ENCODE results near the gene SARS2. TPM values are rescaled to one million over a fixed set of nuclear protein-coding genes. Genes with fewer than 3 reads are reported as not detected.

Gene SARS2
- polyA plus RNA-seq, 1 experiment, result 26.1 TPM

DNA sequence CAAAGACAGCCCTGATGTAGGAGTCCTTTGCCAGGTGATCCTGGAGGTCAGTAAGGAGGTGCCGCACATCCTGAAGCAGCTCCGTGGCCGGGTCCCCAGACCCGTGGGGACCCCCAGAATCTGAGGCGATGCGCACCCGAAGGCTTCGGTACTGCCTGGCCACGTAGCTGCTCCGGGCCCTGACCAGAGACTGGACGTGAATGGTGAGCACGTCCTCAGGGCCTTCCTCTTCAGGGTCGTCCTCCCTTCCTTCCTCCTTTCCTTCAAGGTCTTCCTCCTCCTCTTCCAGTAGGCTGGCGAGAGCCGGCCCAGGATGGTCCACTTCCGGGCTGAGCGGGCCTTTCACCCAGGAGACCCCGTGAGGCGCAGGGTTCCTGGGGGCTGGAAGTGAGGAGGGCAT, 60.0 kb downstream of the SARS2 start:
- POLR2A ChIA-PET, result interaction anchor here (0.6 kb wide), 1 partner anchor 226 kb away, joined by 8 read pairs; no protein-coding TSS in a partner anchor
- TF ChIP-seq, protein P1, sequence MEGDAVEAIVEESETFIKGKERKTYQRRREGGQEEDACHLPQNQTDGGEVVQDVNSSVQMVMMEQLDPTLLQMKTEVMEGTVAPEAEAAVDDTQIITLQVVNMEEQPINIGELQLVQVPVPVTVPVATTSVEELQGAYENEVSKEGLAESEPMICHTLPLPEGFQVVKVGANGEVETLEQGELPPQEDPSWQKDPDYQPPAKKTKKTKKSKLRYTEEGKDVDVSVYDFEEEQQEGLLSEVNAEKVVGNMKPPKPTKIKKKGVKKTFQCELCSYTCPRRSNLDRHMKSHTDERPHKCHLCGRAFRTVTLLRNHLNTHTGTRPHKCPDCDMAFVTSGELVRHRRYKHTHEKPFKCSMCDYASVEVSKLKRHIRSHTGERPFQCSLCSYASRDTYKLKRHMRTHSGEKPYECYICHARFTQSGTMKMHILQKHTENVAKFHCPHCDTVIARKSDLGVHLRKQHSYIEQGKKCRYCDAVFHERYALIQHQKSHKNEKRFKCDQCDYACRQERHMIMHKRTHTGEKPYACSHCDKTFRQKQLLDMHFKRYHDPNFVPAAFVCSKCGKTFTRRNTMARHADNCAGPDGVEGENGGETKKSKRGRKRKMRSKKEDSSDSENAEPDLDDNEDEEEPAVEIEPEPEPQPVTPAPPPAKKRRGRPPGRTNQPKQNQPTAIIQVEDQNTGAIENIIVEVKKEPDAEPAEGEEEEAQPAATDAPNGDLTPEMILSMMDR (IDR thresholded peaks at IDR 0.05; ENCODE audit: insufficient read depth, low read depth, low read length), result no peak
- H3K36me3 ChIP-seq (ENCODE audit: control insufficient read depth, insufficient read depth, low read length), result no peaks in the 10 kb centered on the region

DNA sequence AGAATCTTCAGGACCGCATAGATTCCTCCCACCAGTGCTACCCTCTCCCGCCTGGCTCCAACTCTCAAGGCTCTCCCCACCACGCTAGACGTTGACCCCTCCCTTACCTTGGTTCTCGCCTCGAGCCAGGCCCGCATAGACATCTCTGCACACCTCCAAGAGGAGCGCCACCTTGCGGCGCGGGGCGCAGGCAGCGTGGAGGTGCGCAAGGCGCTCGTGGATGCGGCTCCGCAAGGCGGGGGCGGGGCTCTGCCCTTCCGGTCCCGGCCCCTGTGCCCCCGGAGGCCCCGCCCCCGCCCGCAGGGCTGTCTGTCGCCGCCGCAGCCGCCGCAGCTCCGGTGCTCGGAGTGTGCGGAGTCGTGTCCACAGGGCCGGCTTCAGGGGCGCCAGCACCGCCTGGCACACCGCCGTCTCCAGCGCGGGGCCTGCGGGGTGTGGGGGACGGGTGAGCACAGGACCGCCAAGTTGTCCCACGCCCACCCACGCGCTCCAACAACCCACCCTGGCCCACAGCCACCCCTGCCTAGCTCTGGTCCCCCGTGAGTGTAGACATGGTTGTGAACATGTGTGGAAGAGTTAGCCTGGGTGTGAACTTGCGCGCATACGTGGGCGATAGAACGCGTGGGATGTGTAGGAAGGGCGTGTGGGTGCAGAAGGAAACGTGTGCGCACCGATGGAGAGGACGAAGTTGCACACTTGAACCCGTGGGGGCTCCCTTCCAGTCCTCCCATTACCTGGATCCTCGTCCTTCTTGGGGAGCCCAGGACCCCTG, 60.5 kb downstream of the SARS2 start:
- DNase-seq (ENCODE audit: low read depth), result no peak
- ChIA-PET CTCF (interaction anchor here (0.6 to 3.3 kb wide), 17 partner anchors 10 to 467 kb away, joined by 3 to 29 read pairs (median 5); partner anchors contain the start of genes ACTN4, FAM98C, NFKBIB and RINL), POLR2A (no interaction called here)
- H3K36me3 ChIP-seq (ENCODE audit: control insufficient read depth, insufficient read depth, low read length), result no peaks in the 10 kb centered on the region
- TF ChIP-seq, protein P1 (IDR thresholded peaks at IDR 0.05; ENCODE audit: insufficient read depth, low read depth, low read length), result peak; percentile 86
- peak overlapping the region; percentile 37 for H3K4me3 ChIP-seq (ENCODE audit: low read depth, low read length)
- no peaks in the 10 kb centered on the region for H3K27me3 ChIP-seq (ENCODE audit: control insufficient read depth, insufficient read depth, low read length)

More for the DNA sequence above, 60.0 kb downstream of the SARS2 start:
- DNase-seq (ENCODE audit: low read depth), result no peak
- no peaks in the 10 kb centered on the region for H3K27me3 ChIP-seq (ENCODE audit: control insufficient read depth, insufficient read depth, low read length)
- H3K4me3 ChIP-seq (ENCODE audit: low read depth, low read length), result no peak overlapping the region
- CTCF ChIA-PET, result interaction anchor here (0.6 to 3.3 kb wide), 12 partner anchors 10 to 391 kb away, joined by 3 to 29 read pairs (median 5); partner anchors contain the start of genes MRPS12, RINL and SARS2

DNA sequence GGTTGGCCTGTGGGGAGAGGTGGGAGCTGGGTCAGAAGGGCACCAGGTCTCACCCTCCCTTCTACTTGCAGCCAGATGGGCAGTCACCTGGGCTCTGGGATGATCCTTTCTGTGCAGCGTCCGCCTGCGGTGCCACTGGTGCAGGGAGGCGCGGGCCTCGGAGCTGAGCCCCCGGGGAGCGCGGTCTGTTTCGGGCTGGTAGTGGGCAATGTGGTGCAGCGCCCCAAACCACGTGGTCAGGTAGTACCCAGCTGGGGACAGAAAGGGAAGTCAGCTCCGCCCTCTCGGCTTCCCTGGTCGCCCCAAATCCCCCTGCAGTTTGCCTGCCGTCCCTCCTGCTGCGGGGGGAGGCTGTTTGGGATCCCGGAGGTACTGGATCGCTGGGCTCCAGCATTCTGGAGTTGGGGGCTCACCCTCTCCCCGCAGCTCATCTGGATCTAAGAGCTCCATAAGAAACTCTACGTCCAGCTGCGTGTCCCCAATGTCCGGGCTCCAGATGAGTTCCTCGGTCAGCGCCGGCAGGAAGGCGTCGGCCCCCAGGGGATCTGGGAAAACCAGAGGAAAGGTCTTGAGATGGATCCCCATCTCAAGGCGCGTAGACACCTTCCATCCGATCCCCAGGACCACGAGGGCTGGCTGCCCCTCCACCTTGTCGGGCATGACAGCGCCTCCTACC, 61.3 kb downstream of the SARS2 start:
- Histone ChIP-seq H3K36me3 (ENCODE audit: control insufficient read depth, insufficient read depth, low read length) (no peaks in the 10 kb centered on the region), H3K27me3 (ENCODE audit: control insufficient read depth, insufficient read depth, low read length) (no peaks in the 10 kb centered on the region), H3K4me3 (ENCODE audit: low read depth, low read length) (peak overlapping the region; percentile 37)
- no peak for DNase-seq (ENCODE audit: low read depth)
- ChIA-PET POLR2A (no interaction called here), CTCF (interaction anchor here (0.7 to 3.3 kb wide), 17 partner anchors 9 to 467 kb away, joined by 3 to 29 read pairs (median 4); partner anchors contain the start of genes ACTN4, FAM98C, NFKBIB and RINL)
- TF ChIP-seq, protein P1 (IDR thresholded peaks at IDR 0.05; ENCODE audit: insufficient read depth, low read depth, low read length), result no peak

DNA sequence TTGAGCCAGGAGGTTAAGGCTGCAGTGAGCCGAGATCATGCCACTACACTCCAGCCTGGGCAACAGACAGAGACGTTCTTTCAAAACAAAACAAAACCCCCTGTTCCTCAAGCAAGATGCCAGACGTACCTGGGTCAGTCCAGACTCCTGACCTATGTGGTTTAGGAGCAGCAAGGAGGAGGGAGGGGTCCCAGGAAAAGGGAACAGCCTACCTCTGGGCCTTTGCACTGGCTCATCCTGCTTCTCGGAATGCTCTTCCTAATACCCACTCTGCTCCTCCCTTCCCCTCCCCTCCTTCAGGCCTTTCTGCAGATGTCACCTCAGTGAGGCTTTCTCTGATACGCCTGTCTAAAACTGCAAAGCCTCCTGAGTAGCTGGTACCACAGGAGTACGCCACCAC, 62.0 kb downstream of the SARS2 start:
- DNase-seq (ENCODE audit: low read depth), result no peak
- TF ChIP-seq, protein P1 (IDR thresholded peaks at IDR 0.05; ENCODE audit: insufficient read depth, low read depth, low read length), result no peak
- no peaks in the 10 kb centered on the region for H3K27me3 ChIP-seq (ENCODE audit: control insufficient read depth, insufficient read depth, low read length)
- ChIA-PET POLR2A (no interaction called here), CTCF (interaction anchor here (0.9 to 3.3 kb wide), 9 partner anchors 8 to 209 kb away, joined by 3 to 29 read pairs (median 10); partner anchors contain the start of genes NFKBIB, RINL and SIRT2)
- H3K36me3 ChIP-seq (ENCODE audit: control insufficient read depth, insufficient read depth, low read length), result no peaks in the 10 kb centered on the region
- no peak overlapping the region for H3K4me3 ChIP-seq (ENCODE audit: low read depth, low read length)

All from BJ (cell line).